Epithelial cell of proximal tubule (primary cell): ENCODE data around the gene ATG9B. TPM values are rescaled to one million over a fixed set of nuclear protein-coding genes. Genes with fewer than 3 reads are reported as not detected.

Experiments
- DNase-seq: peaks from one replicate; pipeline ENCODE4 v3.0.0-alpha.2; 2011; ENCODE audit warnings: low read depth
- H3K4me3 ChIP-seq: 2 replicates; pipeline ENCODE4 v1.5.1; 2011; ENCODE audit warnings: low read depth, mild to moderate bottlenecking, low read length
- total RNA-seq: library from RNA; depleted of rRNA; stranded (reverse); fragments of >200 nt; gene quantifications from 2 replicates; pipeline ENCODE4 v1.2.3, GENCODE V29; 2015
- TF ChIP-seq, protein P1 (sequence below): conservative IDR thresholded peaks from 2 replicates; pipeline ENCODE4 v1.5.1; 2012; ENCODE audit warnings: low read depth, mild to moderate bottlenecking, low read length

ATG9B gene
- total RNA-seq, 1 donor from 2014 or later = 1.1 TPM

DNA sequence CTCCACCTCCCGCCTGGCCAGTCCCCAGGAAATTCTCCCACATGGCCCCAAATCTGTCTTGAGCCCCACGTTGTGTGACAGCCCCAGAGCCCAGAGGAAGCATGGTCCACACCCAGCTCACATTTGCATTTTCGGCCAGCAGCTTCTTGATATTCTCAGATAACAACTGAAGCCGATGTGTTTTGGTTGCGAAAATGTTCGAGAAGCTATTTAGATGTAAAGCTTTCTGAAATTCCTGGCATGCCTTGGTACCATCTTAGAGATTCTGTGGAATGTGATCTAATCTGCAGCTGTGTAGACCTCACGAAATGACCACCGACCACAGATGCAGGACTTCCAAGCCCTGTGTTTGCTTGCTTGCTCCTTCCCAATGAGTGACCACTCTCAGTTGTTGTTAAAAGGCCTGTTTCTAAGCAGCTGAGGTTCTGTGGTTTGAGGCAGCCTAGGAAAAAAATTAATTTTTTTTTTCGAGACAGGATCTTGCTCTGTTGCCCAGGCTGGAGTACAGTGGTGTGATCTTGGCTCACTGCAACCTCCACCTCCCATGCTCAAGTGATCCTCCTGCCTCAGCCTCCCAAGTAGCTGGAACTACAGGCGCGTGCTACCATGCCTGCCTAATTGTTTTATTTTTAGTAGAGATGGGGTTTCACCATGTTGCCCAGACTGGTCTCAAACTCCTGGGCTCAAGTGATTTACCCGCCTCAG lies 43.9 kb upstream of the ATG9B start:
- TF ChIP-seq, protein P1, sequence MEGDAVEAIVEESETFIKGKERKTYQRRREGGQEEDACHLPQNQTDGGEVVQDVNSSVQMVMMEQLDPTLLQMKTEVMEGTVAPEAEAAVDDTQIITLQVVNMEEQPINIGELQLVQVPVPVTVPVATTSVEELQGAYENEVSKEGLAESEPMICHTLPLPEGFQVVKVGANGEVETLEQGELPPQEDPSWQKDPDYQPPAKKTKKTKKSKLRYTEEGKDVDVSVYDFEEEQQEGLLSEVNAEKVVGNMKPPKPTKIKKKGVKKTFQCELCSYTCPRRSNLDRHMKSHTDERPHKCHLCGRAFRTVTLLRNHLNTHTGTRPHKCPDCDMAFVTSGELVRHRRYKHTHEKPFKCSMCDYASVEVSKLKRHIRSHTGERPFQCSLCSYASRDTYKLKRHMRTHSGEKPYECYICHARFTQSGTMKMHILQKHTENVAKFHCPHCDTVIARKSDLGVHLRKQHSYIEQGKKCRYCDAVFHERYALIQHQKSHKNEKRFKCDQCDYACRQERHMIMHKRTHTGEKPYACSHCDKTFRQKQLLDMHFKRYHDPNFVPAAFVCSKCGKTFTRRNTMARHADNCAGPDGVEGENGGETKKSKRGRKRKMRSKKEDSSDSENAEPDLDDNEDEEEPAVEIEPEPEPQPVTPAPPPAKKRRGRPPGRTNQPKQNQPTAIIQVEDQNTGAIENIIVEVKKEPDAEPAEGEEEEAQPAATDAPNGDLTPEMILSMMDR = no peak
- H3K4me3 ChIP-seq = no peak overlapping the region
- no peak for DNase-seq

DNA sequence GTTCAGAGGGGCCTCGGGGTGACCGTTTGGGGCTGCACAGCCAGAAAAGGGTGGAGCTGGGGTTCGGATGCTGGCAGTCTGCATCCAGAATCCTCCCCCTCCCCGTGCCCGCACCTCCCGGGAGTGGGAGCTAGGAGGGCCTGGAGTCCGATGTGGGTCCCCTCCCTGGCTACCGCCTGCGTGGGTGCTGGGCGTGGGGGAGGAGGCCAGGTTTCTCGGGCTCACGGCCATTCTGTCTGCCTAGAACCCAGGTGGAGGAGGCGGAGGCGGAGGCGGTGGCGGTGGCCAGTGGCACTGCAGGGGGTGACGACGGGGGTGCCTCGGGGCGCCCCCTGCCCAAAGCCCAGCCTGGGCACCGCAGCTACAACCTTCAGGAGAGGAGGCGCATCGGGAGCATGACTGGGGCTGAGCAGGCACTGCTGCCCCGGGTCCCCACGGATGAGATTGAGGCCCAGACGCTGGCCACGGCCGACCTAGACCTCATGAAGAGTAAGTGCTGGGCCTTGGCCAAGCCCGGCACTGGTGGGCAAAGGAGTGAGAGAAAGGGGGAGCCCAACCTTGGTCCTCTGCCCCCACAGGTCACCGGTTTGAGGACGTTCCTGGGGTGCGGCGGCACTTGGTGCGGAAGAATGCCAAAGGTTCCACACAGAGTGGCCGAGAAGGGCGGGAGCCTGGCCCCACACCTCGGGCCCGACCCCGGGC lies 42.1 kb upstream of the ATG9B start:
- H3K4me3 ChIP-seq = no peak overlapping the region
- no peak for DNase-seq
- TF ChIP-seq, protein P1 = no peak

DNA sequence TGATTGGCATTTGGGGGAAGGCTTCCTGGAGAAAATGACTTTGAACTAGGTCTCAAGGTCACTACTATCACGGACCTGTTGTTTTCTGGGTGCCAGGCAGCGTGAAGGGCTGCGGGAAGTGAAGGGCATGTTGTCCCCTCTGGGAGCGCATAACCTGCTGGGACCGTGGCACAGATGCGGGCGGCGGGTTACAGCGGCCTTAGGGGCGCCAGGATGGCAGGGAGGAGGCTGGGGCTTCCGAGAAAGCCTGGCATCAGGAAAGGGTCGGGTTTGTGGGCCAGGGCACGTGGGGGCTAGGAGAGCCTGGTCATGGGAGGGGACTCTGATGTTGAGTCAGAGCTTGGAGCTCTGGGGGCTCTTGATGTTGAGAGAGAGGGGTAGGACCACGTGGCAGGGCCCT lies 41.2 kb upstream of the ATG9B start:
- TF ChIP-seq, protein P1 = no peak
- H3K4me3 ChIP-seq = no peak overlapping the region
- DNase-seq = no peak

DNA sequence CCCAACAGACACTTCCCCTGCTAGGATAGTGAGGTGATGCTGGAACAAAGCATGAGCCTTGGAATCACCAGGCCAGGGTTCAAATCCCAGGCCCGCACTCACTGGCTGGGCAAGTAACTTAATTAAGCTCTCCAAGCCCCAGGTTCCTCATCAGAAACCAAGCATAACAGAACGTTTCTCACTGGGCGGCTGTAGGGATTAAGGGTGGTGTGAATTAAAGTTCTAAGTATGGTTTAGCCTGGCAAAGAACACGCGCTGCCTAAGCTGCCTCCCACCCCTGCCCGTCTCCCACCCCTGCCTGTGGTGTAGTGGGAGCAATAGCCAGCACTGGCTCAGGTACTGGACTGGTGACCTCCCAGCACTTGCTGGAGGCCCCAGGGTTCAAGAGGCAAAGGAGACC lies 40.7 kb upstream of the ATG9B start:
- DNase-seq = no peak
- H3K4me3 ChIP-seq = no peak overlapping the region
- TF ChIP-seq, protein P1 = no peak

DNA sequence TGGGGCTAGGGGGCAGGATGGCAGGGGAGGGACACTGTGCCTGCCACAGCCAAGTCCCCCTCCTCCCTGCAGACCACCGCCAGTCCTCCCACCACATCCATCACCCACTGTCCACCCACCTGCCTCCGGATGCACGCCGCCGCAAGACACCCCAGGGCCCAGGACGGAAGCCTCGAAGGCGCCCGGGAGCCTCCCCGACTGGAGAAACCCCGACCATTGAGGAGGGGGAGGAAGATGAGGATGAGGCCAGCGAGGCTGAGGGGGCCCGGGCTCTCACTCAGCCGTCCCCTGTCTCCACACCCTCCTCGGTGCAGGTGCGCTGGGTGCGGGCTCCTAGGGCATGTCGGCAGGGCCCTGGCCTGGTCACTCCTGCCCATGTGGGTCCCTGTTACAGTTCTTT lies 40.2 kb upstream of the ATG9B start:
- TF ChIP-seq, protein P1 = no peak
- no peak for DNase-seq
- H3K4me3 ChIP-seq = no peak overlapping the region

DNA sequence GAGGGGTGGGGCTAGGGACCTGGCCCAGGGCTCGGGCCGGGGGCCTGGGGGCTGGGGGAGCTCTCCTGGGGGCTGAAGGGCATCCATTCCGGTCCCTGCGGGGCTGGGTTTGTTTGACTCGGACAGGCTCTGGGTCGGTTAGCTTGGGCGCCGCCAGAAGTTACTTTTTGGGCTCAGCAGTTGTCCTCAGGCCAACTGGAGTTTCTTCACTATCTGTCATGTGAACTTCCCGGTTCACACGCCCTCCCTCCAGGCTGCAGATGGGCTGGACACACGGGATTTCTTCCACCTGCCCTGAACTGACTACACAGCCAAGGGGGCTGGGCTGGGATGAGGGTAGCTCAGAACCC lies 38.9 kb upstream of the ATG9B start:
- TF ChIP-seq, protein P1 = no peak
- DNase-seq = no peak
- H3K4me3 ChIP-seq = peak overlapping the region; percentile 72
